ENCODE results near the gene MRAP.

MRAP gene

DNA sequence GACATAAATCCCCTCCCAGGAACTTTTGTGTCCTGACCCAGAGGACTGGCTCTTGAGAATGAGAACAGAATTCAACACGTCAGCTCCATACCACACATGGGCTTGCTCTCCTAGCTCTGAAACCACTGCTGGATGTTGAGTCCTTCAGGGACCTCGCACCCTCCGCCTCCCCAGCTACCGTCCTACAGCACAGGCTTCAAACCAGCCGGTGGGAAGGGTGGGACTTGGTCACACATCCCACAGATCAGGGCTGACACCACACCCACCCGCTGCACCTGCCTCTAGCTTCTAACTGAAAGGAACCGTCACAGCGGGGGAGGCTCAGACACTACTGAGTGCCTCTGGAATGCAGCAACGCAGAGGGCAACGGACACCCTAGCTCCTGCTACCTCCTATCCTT, 24.0 kb downstream of the MRAP start:
- no peak for DNase-seq (ENCODE audit: low read depth, low spot score)

DNA sequence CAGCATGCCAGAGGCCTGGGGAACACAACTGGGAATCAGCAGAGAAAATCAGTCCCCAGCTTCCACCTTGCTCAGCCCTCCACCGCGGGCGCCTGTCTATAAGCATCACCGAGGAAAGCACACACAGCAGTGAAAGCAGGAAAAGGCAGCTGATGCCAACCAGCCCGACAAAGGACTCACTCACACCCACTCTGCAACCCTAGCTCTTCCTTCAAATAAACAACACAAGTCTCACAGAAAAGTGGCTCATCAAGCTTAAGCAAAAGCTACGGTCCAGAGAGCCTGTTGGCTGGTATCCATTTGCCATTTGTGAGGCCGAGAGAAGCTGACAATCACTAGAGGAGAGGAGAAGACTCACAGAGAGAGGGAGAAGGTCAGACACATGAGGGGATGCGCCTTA, 27.1 kb downstream of the MRAP start:
- DNase-seq (ENCODE audit: low read depth, low spot score): no peak

DNA sequence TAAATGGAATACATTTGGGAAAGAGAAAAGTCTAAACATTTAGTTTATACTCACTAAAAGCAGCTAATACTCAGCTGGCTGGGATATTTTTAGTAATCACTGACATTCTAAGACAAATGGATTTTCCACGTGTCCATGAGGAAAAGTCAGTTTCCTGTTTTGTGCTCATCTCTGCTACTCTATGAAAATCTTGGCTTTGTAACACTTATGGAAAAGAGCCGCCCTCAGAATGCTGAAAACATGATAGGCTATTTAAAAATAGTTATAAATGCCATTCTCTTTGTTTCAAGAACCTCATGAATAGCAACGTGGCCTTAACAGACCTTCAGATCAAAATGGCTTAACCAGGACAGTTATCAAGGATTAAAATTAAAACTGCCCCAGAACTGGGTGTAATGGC, 29.9 kb downstream of the MRAP start:
- no peak for DNase-seq (ENCODE audit: low read depth, low spot score)

DNA sequence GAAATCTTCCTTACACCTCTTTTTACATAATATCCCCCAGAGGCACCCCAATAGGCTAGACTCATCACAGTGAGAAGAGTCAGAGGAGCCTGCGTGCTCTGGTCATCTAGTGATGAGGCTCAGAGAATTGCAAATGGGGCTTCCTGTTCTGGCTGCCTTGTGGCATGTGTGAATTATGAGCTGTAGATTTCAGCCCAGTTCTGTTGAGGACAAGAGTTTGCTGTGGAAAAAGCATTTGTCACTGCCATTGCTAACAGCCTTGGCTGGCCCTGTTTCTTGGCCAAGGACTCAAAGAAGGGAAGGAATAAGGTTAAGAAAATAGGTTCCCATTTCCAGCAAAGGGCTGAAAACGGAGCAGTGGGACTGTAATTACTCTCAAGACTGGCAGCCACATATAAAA, 30.7 kb downstream of the MRAP start:
- no peak for DNase-seq (ENCODE audit: low read depth, low spot score)

DNA sequence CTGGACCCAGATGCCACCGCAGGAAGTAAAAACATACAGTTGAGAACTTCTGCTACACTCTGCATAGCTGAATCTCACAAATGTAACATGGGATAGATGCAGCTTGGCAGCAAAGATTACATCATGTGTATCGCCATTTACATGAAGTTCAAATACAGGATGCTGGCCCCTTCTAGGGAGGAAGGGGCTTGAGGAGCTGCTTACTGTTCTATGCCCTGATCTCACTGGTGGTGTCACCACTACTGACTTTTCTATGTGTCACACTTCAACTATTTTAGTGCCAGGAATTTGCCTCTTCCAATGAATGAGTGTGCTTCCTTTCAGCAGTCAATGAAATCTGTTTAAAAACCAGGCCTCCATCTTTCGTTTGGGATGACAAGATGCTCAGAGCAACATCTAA, 31.1 kb downstream of the MRAP start:
- DNase-seq (ENCODE audit: low read depth, low spot score): no peak

DNA sequence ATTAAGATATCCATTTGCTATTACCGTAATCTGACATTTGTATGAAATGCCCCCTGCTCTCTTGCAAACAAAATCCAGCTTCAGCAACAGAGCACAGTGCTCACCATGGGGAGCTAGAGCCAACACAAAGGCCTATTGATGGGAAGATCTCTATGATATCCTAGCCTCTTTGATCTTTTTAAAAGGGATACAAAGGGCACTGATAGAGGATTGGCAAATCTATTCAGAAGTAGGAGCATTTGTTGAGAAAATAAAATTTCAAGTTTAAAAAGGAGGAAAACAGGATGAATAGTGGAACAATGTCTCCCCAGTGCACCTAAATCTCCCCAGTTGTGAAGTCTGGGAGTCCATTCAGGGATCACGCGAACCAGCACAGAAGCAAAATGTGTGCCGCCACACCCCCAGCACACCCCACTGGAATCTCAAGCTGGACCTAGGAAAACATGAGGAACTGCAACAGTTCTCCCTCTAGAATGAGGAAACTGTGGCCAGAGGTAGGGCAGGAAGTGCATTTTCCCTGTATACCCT, 32.2 kb downstream of the MRAP start:
- no peak for DNase-seq (ENCODE audit: low read depth, low spot score)

DNA sequence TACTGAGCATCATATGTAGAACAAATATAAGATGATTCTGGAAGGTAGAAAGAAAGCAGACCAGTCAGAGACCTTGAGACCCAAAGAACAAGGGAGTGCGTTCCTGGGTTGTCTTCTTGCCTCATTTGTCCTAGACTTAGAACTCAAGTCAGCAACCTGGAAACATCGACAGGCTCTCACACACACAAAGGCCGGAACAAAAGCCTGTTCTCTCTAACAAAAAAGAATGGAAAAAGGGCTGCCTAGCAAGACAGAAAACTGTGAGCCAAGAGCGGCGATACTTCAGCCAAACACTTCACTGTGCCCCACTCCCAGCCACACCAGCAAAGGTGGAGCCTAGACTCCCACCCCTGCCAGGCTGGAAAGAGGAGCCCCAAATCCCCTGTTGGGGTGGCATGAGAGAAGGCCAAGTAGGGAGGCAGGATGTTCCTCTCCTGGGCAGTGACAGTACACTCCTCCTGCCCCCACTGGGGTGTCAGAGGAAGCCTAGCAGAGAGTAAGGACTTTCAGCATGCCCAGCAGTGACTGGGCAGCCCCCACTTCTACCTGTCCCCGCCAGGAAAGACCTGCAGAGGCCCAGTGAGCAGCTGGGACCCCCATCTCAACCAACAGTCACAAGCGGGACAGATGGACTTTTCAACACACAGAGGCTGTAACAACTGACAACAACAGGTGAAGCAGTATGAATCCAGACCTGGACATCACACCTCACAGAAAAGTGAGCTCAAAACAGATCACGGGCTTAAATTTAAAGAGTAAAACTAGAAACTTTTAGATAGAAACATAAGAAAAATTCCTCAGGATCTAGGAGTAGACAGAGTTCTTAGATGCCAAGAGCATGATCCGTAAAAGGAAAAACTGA, 33.0 kb downstream of the MRAP start:
- no peak for DNase-seq (ENCODE audit: low read depth, low spot score)

DNA sequence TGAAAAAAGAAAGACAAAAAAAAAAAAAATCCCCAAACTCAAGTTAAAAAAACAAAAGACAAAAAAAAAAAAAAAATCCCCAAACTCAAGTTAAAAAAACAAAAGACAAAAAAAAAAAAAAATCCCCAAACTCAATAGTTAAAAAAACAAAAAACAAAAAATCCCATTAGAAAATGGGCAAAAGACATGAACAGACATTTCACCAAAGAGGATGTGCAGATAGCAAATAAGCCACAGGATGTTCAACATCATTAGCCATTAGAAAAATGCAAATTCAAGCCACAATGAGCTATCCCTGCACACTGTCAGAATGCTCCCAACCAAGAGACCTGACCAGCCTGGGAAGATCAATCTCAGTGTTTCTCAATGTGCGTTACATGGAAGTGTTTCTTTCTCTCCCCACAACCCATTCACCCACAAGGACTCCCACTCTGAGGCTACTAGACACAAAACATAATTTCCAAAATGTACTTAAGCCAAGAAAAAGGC, 33.9 kb downstream of the MRAP start:
- DNase-seq (ENCODE audit: low read depth, low spot score): no peak

DNA sequence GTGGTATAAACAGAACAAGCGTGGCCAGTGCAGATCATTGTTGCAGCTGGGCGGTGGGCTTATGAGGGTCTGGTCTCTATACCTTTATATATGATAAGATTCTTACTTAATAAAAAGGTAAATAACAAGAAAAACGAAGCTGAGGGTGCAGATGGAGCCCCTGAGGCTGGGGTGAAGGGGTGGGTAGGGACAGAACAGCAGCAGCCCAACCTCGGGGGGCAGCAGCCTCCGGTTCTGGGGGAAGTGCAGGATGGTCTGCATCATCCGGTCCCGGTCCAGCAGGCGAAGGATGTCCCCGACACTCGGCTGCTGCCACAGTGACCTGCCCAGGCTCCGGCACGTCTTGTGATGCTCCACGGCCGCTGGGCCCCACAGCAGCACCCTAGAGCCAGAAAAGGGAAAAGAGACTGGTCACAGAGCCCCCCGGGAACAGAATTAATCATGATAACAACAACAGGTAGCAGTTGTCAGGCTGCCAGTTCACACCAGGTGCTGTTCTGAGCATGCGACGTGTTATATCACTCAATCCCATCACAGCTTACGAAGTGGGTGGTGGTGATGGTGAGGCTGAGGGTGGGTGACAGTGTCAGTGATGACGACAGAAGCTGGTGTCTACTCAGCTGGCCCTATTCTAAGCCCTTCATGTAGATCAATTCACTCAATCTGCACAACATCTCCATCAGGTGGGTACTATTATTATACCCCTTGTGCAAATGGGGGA, 35.5 kb downstream of the MRAP start:
- no peak for DNase-seq (ENCODE audit: low read depth, low spot score)

DNA sequence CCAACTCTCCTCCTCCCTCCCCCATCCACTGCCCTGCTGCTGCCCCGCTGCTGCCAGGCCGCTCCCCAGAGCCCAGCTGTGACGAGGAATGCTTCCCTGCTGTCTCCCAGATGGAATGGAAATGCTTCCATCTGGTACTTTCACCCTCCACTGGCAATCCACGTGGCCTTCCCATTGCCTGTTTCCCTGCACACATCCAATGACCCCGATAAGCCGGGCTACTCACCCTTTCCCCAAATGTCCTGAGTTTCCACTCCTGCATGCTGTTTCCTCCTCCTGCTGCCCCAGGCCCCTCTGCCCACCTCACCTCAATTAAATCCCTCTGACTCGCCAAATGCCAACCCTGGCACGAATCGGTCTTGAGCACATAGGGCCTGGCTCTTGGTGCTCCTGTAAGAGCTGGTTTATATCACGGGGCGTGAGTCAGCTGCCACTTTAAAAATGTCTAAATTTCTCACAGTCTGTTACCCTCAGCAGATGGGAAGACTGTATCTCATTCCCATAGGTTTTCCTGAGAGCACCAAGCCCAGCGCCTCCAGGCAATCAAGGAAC, 36.4 kb downstream of the MRAP start:
- DNase-seq (ENCODE audit: low read depth, low spot score): no peak

DNA sequence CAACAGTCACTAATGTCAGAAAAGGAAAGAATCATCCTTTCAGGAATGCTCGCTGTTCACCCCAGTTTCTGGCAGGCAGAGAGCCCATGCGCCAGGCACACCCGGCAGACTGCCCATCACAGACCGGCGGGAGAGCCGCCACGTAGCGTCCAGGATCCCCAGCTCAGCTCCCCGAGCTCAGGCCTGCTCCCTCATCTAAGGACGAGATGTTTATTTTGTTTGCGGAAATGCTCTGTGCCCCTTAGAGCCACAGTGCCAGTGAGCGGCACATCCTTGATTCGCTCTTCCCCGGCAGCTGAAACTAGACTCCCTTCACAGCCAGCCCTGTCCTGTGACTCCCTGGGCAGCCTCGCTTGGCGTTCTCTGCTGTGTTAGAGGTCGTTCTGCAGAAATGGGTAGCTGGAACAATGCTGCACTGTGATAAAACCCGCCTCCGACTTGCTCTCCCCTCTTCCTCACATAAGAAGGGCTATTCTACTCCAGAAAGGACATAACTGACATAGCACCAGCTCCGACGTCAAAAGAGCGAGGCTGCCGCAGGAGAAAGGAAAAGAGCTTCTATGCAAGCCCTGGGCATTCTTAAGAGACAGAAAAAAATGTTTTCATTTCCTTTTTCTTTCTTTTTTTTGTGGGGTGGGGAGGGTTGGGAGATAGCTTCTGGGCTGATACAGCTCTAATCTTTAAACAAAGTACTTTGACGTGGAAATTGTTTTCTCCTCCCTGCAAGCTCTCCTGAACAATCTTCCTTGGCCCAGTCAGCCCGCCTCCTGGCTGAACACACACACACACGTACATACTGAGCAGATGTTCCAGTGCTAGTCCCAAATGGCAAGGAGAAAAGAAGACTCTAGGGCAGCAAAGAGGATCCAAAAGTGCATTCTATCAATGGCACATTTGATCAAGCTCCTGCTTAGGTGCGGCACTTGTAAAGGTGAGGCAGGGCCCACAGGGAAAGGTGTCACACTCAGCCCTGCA, 37.2 kb downstream of the MRAP start:
- DNase-seq (ENCODE audit: low read depth, low spot score): no peak

DNA sequence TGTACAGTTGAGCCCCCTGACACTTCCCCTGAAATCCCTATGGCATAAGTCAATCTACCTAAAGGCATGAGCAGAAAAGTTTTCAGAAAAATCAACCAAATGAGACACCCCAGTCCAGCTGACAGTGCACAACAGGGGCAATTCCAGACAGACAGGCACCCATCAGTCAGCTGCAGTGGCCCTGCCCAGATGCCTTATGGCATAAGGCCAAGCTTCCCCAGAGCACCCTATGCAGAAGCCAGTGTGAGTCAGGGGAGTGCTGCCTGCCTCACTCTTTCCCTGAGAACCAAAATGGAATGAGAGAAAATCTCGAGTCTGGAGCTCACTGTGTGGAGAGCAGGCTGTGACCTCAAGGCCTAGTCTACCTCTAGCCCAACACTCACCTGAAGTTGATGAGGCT, 38.1 kb downstream of the MRAP start:
- no peak for DNase-seq (ENCODE audit: low read depth, low spot score)

DNA sequence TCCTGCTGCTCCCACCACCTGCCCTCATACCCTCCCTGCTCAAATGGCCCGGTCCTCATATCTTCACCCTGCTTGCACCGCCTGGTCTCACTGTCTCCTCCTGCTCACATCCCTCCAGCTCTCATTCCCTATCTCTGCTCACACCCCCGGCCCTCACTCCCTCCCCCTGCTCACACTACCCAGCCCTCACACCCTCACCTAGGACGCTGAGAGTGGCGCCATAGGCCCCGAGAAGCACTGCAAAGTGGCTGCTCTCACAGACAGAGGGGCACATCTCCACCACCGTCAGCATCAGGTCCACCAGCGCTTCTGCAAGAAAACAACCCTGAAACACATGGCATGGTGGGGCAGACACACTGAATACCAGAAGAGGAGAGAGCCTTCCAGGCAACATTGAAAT, 38.6 kb downstream of the MRAP start:
- no peak for DNase-seq (ENCODE audit: low read depth, low spot score)

DNA sequence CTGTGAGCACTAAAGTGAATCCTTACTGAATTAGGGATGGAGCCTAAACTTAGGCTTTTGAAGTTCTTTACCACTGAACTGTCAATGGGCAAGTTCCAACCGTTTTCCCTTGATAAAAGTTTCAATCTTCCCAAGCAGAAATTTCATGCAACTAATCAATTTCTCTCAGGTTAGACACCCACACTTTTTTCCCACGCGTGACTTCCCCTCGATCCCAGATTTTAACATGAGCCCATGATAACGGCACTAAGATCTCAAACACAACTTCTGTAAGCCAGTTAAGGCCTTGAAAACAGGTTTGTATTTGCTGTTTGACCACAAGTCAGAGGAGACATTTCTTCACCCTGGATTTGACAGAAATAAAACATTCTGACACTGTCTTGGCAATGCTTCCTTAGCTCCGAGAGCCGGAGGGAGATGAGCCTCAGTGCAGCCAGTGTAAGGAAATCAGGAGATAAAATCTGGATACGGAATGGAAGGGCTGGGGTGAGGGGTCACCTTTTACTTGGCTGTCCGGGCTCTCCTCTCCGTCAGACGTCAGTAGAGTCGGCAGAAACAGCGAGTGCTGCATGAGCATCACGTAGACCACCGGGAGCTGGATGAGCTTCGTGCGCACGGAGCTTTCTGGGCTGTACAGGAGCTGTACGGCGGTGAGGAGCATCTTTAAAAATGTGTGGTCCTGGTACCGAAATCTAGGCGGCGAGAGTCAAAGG, 39.7 kb downstream of the MRAP start:
- no peak for DNase-seq (ENCODE audit: low read depth, low spot score)

DNA sequence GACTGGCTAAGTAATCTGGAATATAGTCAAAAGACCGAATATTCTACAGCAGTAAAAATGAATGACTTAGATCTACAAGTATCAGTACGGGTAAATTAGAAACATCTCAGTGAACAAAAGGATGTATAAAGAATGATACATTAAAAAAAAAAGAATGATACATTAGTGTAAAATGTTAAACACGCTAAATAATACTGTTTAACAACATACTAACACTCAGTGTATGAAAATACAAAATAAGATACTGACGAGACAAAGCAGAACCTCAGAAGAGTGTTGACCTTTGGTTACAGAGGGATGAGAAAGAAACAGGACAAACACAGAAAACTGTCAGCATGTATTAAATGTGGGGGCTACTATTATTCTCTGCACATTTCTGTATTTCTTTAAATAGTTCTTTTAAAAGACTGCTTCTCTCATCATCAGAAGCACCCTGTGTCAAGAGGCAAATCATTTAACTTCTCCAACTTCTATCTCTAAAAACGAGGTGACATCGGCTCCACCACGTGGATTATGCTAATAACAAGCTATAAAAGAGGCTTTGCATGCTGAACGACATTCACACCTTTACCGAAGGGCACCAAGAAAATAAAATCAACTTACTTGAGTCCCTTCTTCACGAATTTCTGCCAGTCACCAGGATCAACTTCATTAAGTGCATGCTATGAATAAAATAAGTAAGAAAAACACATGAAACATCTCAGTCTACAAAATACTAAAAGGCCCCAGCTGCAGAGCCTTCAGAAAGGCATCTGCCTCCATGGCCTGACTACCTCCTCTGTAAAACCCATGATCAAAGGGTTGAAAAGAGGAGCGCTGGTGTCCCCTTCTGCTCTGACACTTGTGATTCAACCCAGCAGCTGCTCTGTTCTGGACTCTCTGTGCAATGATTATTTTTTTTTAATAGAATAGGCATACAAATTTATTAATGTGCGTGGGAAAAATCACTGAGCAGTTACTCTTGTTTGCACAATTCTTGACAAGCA, 42.5 kb downstream of the MRAP start:
- no peak for DNase-seq (ENCODE audit: low read depth, low spot score)

DNA sequence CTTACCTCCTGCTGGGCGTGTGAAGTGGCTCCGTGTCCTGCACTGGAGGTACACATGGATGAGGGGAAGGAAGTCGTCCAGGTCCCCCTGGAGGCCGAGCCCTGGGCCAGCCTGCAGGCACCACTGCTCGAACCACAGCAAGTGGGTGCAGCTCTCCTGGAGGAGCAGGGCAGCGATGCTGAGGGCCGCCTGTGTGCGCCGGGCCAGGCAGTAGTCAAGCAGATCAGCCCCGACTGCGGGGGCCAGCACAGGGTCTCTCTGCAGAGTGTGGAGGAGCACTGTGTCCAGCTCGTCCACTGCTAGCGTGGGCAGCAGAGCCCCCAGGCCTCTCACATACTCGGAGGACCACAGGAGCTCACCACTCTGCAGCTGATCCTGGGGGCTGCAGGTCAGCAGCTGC, 48.3 kb downstream of the MRAP start:
- no peak for DNase-seq (ENCODE audit: low read depth, low spot score)

DNA sequence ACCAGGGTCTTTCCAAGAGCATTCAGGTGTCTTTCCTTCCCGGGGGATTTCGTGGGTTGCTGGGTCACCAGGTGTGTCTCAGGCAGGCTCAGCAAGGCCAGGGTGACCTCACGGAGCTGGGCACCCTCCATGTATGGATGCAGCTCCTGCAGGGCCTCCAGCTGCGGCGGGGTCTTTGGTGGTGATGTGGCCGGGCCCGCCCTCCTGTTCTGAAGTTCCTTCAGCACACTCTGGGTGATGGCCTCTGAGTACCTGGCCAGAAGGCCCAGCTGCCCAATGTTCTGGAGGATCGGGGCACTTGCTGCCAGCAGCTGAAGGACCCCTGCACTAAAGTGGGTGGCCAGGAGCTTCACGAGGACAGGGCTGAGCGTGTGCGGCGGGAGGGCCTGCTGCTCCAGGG, 48.7 kb downstream of the MRAP start:
- DNase-seq (ENCODE audit: low read depth, low spot score): no peak

DNA sequence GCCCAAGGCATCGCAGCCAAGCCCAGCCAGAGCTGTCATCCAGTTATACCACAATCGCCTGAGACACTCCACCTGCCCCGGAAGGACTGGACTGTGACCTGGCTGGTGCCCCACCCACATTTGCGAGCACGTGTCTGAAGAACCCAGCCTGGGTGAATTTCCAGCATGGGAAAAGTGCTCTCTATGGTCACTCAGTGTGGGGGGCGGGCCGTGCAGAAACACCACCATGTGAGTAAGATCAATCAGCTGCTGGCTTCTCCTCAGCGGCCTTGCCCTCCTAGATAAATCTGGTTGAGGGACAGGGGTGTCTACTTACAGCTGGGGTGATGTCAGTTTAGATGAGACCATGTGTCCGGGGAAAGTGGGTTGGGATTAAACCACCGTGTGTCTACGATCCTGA, 49.3 kb downstream of the MRAP start:
- DNase-seq (ENCODE audit: low read depth, low spot score): no peak

DNA sequence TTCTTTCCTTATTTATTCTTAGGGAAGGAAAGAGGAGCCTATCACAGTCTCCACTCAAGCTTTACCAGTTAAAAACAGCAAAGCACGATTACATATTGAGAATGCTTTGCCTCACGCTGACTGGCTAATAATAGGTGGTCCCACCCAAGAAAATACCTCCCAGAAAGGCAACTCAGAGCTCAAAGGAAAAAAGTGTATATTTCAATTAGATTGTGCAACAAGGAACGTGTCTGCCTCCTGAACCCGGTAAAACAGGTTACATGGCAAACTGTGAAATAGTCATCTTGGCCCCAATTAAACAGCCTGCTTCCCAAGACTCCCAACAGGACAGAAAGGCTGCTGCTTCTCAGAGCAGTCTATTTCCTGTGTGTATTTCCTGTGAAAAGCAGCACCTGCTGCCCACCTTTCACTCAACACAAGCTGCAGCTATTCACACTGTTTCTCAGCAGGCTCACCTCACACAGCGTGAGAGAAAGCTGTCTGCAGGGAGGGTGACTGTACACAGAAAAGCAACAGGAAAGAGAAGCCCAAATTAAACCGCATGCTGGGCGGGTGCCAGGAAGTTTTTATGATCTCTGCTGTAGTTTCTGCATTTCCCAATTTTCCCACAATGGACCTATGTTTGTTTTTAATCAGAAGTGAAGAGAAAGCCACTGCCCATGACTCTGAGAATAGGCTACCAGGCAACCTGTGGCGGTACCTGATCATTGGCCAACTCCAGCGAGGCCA, 50.1 kb downstream of the MRAP start:
- DNase-seq (ENCODE audit: low read depth, low spot score): no peak

Measured in activated CD4-positive, CD25-positive, alpha-beta regulatory T cell treated with anti-CD3 and anti-CD28 coated beads, Interleukin-2, amount 50 U/mL, for 16 hours (primary cell).